ENCODE data around the gene HOXB2.

Gene HOXB2

GRCh38 chr17:48563385-48563838 is 18.5 kb upstream of the HOXB2 start:
- ATAC-seq: no peak
- no peak for TF ChIP-seq CREB5 (CRISPR knock-in tag; IDR thresholded peaks at IDR 0.05; ENCODE audit: low read depth)
- no peak for TF ChIP-seq ISL1 (CRISPR knock-in tag; IDR thresholded peaks at IDR 0.05)
- TF ChIP-seq ZNF70 (CRISPR knock-in tag; IDR thresholded peaks at IDR 0.05): no peak
- no peak for TF ChIP-seq CSRNP3 (CRISPR knock-in tag; IDR thresholded peaks at IDR 0.05)
- TF ChIP-seq ESRRG (CRISPR knock-in tag; IDR thresholded peaks at IDR 0.05): no peak
- no peak for TF ChIP-seq ZNF8 (CRISPR knock-in tag; IDR thresholded peaks at IDR 0.05)
- no peak for TF ChIP-seq PATZ1 (CRISPR knock-in tag; IDR thresholded peaks at IDR 0.05; ENCODE audit: borderline replicate concordance)
- no peak for TF ChIP-seq RARB (CRISPR knock-in tag; IDR thresholded peaks at IDR 0.05)

GRCh38 chr17:48562934-48563333 is 18.0 kb upstream of the HOXB2 start:
- TF ChIP-seq RARB (CRISPR knock-in tag; IDR thresholded peaks at IDR 0.05) (no peak), ESRRG (CRISPR knock-in tag; IDR thresholded peaks at IDR 0.05) (no peak), POU6F1 (CRISPR knock-in tag; IDR thresholded peaks at IDR 0.05; ENCODE audit: borderline replicate concordance, low read depth) (no peak), TCF4 (CRISPR knock-in tag; IDR thresholded peaks at IDR 0.05; ENCODE audit: borderline replicate concordance) (no peak), CSDC2 (CRISPR knock-in tag; IDR thresholded peaks at IDR 0.05) (no peak), BACH2 (CRISPR knock-in tag; IDR thresholded peaks at IDR 0.05; ENCODE audit: borderline replicate concordance) (no peak), OSR1 (CRISPR knock-in tag; IDR thresholded peaks at IDR 0.05) (no peak), TSHZ2 (CRISPR knock-in tag; IDR thresholded peaks at IDR 0.05) (no peak), ZNF8 (CRISPR knock-in tag; IDR thresholded peaks at IDR 0.05) (no peak), ZNF565 (CRISPR knock-in tag; conservative IDR thresholded peaks at IDR 0.05; ENCODE audit: low read depth) (no peak), PPARA (CRISPR knock-in tag; IDR thresholded peaks at IDR 0.05; ENCODE audit: borderline replicate concordance) (no peak), CSRNP3 (CRISPR knock-in tag; IDR thresholded peaks at IDR 0.05) (no peak), ARNTL (CRISPR knock-in tag; IDR thresholded peaks at IDR 0.05; ENCODE audit: borderline replicate concordance, low read depth) (no peak), TOX (CRISPR knock-in tag; IDR thresholded peaks at IDR 0.05; ENCODE audit: borderline replicate concordance) (no peak), ZFP30 (CRISPR knock-in tag; IDR thresholded peaks at IDR 0.05) (no peak), ZNF70 (CRISPR knock-in tag; IDR thresholded peaks at IDR 0.05) (no peak), SNAI2 (CRISPR knock-in tag; IDR thresholded peaks at IDR 0.05) (no peak), PATZ1 (CRISPR knock-in tag; IDR thresholded peaks at IDR 0.05; ENCODE audit: borderline replicate concordance) (no peak), ZC3H10 (CRISPR knock-in tag; IDR thresholded peaks at IDR 0.05) (no peak), CREB5 (CRISPR knock-in tag; IDR thresholded peaks at IDR 0.05; ENCODE audit: low read depth) (no peak)
- ATAC-seq: no peak
